Activated B cell treated with CpG ODN at 0.5 μM for 24 hours (primary cell): ENCODE data around the gene CENPP. TPM values are rescaled to one million over a fixed set of nuclear protein-coding genes. Genes with fewer than 3 reads are reported as not detected.
"Not testable (repeated sequence)": the region's sequence is repeated elsewhere in the genome, so short reads cannot be mapped to it uniquely, and the experiment has no call there.

ENCODE experiments used
- ATAC-seq: fragments of 200-7000 bp; cut with Tn5 transposase; one replicate; pipeline ENCODE4 v1.10.0; 2021; ENCODE audit warnings: low read depth, mild to moderate bottlenecking, moderate library complexity
- CTCF ChIA-PET: fragments of 350-600 bp; sonication (Branson Sonifier 250); formaldehyde crosslinking; loops from one replicate; lab custom pipeline; 2021; ENCODE audit warnings: antibody characterized with exemption; lab: Charles Lee
- POLR2A ChIA-PET: fragments of 350-600 bp; sonication (Branson Sonifier 250); formaldehyde crosslinking; loops from one replicate; lab custom pipeline; 2021; ENCODE audit warnings: antibody characterized with exemption; lab: Charles Lee
- DNase-seq: peaks from one replicate; pipeline ENCODE4 v3.0.0; 2022
- H3K27ac Mint-ChIP-seq: one replicate; pipeline ENCODE4 v1.8.0; 2020; ENCODE audit warnings: mixed read lengths
- H3K27me3 Mint-ChIP-seq: one replicate; pipeline ENCODE4 v1.8.0; 2021; ENCODE audit warnings: mixed read lengths
- H3K36me3 Mint-ChIP-seq: one replicate; pipeline ENCODE4 v1.8.0; 2021; ENCODE audit warnings: low read depth, mixed read lengths
- H3K4me1 Mint-ChIP-seq: one replicate; pipeline ENCODE4 v1.8.0; 2021; ENCODE audit warnings: mixed read lengths
- H3K4me3 Mint-ChIP-seq: one replicate; pipeline ENCODE4 v1.8.0; 2020; ENCODE audit warnings: mild to moderate bottlenecking, mixed read lengths
- H3K9me3 Mint-ChIP-seq: one replicate; pipeline ENCODE4 v1.8.0; 2020; ENCODE audit warnings: mixed read lengths
- intact Hi-C: fragments of 100-400 bp; cut with micrococcal nuclease; formaldehyde crosslinking; loops from one replicate; pipeline ENCODE4 v1.15.1; 2024
- total RNA-seq: library from RNA; stranded (reverse); gene quantifications from 2 replicates; pipeline ENCODE4 v1.2.3, GENCODE V29; 2022
- TF ChIP-seq, protein P1 (sequence below): fragments of 200-600 bp; IDR thresholded peaks from one replicate; pipeline ENCODE4 v1.8.0; 2022; ENCODE audit warnings: antibody characterized with exemption, mild to moderate bottlenecking

The CENPP gene
- total RNA-seq, 1 donor from 2014 or later = 5.7 TPM

DNA sequence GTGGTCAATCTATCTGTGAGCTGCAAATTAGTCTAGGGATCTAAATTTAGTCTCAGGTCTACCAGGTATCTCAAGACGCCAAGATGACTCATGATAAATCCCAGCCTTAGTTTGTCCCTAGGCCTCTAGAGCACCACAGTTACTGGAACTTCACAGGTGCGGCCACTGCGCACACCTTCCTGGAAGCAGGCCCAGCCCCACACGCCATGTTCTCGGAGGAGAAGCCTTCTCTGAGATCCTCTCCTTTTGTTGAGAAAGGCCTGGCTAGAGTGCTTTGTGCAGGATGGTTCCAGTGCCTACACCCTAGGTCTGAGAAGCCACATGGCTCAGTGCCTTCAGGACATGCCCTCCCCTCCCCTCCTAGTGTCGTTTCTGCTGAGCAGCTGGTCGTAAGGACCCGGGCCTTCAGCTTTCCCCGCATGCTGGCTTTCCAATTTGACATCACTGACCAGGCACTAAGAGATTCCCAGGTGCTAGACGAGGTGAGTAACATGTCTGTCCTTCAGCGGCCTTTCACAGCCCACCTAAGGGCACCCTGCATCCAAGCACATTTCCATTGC is 292.3 kb downstream of the CENPP start:
- CTCF ChIA-PET = no interaction called here
- no peak overlapping the region for H3K27ac Mint-ChIP-seq

DNA sequence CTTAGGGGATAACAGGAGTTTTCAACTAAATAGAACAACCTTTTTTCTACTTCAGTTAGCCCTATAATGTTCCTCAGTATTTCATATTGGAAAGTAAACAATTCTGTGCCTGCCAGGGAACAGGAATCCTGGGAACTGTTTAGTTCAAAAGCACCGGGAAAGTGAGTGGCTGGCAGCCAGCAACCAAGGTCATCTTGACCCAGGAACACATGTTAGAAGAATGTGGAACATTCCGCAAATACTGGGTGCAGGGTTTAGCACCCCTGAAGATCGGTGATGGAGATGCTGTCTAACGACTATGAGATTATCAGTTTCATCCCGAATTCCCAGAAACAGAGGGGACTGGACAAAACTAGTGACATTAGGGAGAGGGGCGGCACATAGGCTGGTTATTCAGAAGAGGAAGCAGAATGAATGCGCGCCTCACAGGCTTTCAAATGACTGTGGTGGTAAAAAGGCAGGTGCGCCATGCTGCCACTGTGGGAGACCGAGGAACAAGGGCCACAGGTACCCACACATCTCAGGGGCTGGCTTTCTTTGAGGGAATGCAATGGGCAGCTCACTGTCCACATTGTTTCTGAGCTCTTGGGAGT is 293.0 kb downstream of the CENPP start:
- intact Hi-C loops = no loop called here
- TF ChIP-seq, protein P1, sequence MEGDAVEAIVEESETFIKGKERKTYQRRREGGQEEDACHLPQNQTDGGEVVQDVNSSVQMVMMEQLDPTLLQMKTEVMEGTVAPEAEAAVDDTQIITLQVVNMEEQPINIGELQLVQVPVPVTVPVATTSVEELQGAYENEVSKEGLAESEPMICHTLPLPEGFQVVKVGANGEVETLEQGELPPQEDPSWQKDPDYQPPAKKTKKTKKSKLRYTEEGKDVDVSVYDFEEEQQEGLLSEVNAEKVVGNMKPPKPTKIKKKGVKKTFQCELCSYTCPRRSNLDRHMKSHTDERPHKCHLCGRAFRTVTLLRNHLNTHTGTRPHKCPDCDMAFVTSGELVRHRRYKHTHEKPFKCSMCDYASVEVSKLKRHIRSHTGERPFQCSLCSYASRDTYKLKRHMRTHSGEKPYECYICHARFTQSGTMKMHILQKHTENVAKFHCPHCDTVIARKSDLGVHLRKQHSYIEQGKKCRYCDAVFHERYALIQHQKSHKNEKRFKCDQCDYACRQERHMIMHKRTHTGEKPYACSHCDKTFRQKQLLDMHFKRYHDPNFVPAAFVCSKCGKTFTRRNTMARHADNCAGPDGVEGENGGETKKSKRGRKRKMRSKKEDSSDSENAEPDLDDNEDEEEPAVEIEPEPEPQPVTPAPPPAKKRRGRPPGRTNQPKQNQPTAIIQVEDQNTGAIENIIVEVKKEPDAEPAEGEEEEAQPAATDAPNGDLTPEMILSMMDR = no peak
- POLR2A ChIA-PET = no interaction called here
- CTCF ChIA-PET = no interaction called here
- ATAC-seq (no peak), DNase-seq (no peak)
- Mint-ChIP-seq H3K36me3 (peaks cover 81% of the 10 kb centered on the region), H3K9me3 (no peaks in the 10 kb centered on the region), H3K4me3 (no peak overlapping the region), H3K4me1 (no peaks in the 10 kb centered on the region), H3K27ac (no peak overlapping the region), H3K27me3 (no peaks in the 10 kb centered on the region)

More for the DNA sequence above, 292.3 kb downstream of the CENPP start:
- TF ChIP-seq, protein P1 = no peak
- ATAC-seq = no peak
- POLR2A ChIA-PET = no interaction called here
- intact Hi-C loops = no loop called here
- H3K36me3 Mint-ChIP-seq = peaks cover 84% of the 10 kb centered on the region
- H3K4me3 Mint-ChIP-seq = no peak overlapping the region
- DNase-seq = no peak
- H3K27me3 Mint-ChIP-seq = no peaks in the 10 kb centered on the region
- H3K9me3 Mint-ChIP-seq = no peaks in the 10 kb centered on the region
- H3K4me1 Mint-ChIP-seq = no peaks in the 10 kb centered on the region

DNA sequence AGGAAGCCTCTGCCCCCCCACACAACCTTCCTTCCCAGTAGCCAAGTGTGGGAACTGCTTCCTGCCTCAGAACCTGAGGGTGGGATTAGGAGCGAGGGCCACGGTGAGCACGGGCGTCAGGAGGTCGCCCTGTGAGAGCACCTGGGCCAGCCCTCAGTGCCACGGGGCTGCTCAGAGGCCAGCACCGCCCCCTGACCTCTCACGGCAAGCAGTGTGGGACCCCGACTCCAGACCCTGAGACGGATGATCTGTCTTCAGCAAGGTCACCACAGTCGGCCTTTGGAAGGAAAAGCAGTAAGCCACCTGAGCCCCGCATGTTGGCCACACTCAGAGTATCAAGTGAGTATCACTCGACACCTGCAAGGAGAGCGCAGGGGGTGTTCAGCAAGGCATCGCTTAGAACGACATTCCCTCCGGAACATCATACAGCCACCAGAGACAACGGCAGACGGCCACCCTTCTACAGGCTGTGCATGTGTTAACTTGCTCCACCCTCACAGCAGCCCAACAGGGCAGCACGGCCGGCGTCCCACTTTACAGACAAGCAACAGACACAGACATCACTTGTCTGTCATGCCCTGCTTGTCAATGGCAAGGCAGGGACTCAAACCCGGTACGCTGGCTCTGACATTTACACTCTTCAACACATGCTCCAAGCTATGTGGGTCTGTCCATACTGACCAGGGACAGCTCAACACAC is 294.0 kb downstream of the CENPP start:
- Mint-ChIP-seq H3K36me3 (peaks cover 76% of the 10 kb centered on the region), H3K4me1 (no peaks in the 10 kb centered on the region), H3K9me3 (no peaks in the 10 kb centered on the region), H3K27ac (no peak overlapping the region), H3K27me3 (no peaks in the 10 kb centered on the region), H3K4me3 (no peak overlapping the region)
- intact Hi-C loops = no loop called here
- no peak for ATAC-seq
- no peak for DNase-seq
- POLR2A ChIA-PET = no interaction called here
- TF ChIP-seq, protein P1 = no peak
- CTCF ChIA-PET = no interaction called here

DNA sequence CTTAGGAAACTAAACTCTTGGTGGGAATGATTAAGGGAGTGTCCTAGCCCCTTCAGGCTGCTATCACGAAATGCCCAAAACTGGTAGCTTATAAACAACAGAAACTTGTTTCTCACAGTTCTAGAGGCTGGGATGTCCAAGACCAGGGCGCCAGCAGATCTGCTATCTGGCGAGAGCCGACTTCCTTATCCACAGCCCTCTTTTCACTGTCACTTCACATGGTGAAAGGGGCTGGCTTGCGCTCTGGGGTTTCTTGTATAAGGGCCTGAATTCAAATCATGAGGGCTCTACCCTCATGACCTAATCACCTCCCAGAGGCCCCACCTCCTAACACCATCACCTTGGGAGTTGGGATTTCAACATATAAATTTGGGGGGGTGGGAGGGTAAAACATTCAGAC is 295.1 kb downstream of the CENPP start:
- H3K27ac Mint-ChIP-seq = no peak overlapping the region
- DNase-seq = no peak
- H3K4me1 Mint-ChIP-seq = no peaks in the 10 kb centered on the region
- TF ChIP-seq, protein P1 = no peak
- no peaks in the 10 kb centered on the region for H3K9me3 Mint-ChIP-seq
- intact Hi-C loops = no loop called here
- no peaks in the 10 kb centered on the region for H3K27me3 Mint-ChIP-seq
- CTCF ChIA-PET = interaction anchor here (0.9 kb wide), 1 partner anchor 481 kb away, joined by 3 read pairs; no protein-coding TSS in a partner anchor
- no peak for ATAC-seq
- peaks cover 71% of the 10 kb centered on the region for H3K36me3 Mint-ChIP-seq
- no peak overlapping the region for H3K4me3 Mint-ChIP-seq
- POLR2A ChIA-PET = no interaction called here

GRCh38 chr9:92623936-92624335 is 298.2 kb downstream of the CENPP start:
- H3K27me3 Mint-ChIP-seq, H3K27ac Mint-ChIP-seq, ATAC-seq, DNase-seq, POLR2A ChIA-PET, intact Hi-C loops, CTCF ChIA-PET, H3K4me1 Mint-ChIP-seq, H3K9me3 Mint-ChIP-seq, H3K4me3 Mint-ChIP-seq: not testable (repeated sequence)
- peaks cover 71% of the 10 kb centered on the region for H3K36me3 Mint-ChIP-seq
